Endothelial cell of umbilical vein (primary cell): ENCODE results near the gene NF2.

Experiments
- CTCF ChIP-seq, 2 donors: IDR thresholded peaks; 1 replicate in 1 of 2; 2 replicates in 1 of 2; pipeline ENCODE4 v1.5.1; 2011; ENCODE audit warnings: low read length in 2 of 2, mild to moderate bottlenecking in 2 of 2, moderate library complexity in 2 of 2, control low read depth in 1 of 2, inconsistent platforms in 1 of 2, low read depth in 1 of 2; ENCODE audit not compliant: insufficient read depth in 1 of 2; ENCODE audit errors: extremely low read depth in 1 of 2
- POLR2AphosphoS5 ChIP-seq: IDR thresholded peaks from 2 replicates; pipeline ENCODE4 v1.6.1; 2012; ENCODE audit warnings: low read depth, mild to moderate bottlenecking, control low read depth, low read length, moderate library complexity; ENCODE audit not compliant: insufficient read depth

GRCh38 chr22:29742326-29742725 is 138.9 kb downstream of the NF2 start:
- no peak for TF ChIP-seq CTCF (IDR thresholded peaks at IDR 0.05; ENCODE audit: extremely low read depth in 1 of 2, insufficient read depth in 1 of 2, low read depth in 1 of 2, low read length in 2 of 2)
- no peak for TF ChIP-seq POLR2AphosphoS5
